Activated CD8-positive, alpha-beta memory T cell treated with anti-CD3 and anti-CD28 coated beads for 24 hours (primary cell): Measurements from ENCODE around the gene ZNF500.
"Not testable (repeated sequence)": the region's sequence is repeated elsewhere in the genome, so short reads cannot be mapped to it uniquely, and the experiment has no call there.

Experiments used
- DNase-seq: peaks from one replicate; pipeline ENCODE4 v3.0.0-alpha.2; 2020

ZNF500 gene

DNA sequence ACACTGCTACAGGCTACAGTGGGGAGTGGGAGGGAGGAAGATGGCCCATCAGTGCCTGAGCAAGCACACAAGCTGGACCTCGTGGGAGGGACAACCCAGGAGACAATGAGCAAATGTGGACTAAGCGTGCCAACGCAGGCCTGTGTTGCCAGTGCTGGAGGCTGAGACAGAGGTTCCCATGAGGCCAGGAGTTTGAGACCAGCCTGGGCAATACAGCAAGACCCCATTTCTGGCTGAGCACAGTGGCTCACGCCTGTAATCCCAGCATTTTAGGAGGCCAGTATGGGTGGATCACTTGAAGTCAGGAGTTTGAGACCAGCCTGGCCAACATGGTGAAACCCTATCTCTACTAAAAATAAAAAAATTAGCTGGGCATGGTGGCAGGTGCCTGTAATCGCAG is 28.6 kb downstream of the ZNF500 start:
- DNase-seq, result not testable (repeated sequence)

DNA sequence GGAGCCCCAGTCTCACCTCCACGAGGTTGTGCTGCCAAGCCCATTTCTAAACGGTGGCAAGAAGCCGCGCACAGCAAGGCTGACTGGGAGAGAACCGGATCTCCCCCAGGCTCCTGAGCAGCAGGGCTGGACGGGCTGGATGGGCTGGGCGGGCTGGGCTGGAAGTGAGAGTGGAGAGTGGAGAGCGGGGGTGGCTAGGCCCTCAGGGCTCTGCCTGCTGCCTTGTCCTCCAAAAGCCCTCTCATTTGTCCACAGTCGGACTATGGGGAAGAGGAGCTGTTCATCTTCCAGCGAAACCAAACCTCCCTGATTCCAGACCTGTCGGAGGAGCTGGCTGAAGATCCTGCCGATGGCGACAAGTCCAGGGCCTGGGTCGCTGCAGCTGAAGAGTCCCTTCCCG is 29.4 kb downstream of the ZNF500 start:
- no peak for DNase-seq

DNA sequence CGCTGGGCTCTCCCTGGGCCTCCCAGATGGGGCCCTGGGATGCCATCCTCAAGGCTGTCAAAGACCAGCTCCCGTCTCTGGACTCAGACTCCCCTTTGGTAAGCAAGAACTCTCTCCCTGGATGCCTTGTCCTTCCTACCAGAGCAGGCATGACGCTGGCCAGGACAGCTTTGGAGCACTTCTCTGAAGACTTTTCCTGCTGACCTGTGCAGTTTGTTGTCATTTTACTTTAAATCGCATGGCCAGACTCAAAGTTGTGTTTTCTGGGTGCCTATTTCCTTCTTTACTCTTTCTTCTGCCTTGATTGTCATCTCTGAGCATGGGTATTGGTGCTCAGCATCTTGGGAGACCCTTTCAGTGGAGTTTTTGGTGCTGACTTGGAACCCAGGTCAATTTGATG is 30.4 kb downstream of the ZNF500 start:
- no peak for DNase-seq

DNA sequence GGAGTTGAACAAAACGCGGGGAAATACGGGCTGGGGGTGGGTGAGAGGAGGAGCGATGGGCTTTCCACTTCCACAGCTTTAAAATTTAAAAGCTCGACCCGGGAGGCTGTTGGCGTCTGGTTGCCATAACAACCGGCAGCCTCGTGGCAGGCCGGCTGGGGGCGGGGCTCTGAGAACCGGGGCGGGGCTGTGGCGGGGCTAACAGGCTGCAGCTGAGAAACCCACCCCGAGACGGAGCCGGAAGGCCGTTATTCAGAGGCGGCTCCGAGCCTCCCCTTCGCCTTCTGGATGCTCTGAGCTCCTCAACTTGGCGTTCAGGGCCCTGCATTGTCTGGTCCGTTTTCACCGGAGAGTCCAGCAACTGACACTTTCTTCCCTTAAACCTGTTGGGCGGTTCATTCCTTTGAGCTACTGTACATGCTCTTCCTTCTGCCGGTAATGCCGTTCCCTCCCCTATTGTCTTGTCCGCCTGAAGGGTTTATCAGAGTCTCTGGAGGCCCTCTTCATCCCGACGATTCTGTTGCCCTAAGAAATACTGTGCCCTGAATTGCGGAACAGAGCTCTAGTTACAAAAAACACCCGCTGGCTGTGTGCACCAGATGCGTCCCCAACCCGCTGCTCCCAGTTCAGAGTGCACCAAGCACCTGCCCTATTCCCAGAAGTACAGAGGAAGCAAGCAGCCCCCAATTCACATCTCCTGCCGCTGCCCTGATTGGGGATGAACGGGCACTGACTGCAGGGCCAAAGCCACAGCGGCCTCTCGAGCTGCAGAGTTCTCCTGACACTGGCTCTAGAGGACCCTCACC is 32.0 kb downstream of the ZNF500 start:
- DNase-seq, result peak; percentile 96

DNA sequence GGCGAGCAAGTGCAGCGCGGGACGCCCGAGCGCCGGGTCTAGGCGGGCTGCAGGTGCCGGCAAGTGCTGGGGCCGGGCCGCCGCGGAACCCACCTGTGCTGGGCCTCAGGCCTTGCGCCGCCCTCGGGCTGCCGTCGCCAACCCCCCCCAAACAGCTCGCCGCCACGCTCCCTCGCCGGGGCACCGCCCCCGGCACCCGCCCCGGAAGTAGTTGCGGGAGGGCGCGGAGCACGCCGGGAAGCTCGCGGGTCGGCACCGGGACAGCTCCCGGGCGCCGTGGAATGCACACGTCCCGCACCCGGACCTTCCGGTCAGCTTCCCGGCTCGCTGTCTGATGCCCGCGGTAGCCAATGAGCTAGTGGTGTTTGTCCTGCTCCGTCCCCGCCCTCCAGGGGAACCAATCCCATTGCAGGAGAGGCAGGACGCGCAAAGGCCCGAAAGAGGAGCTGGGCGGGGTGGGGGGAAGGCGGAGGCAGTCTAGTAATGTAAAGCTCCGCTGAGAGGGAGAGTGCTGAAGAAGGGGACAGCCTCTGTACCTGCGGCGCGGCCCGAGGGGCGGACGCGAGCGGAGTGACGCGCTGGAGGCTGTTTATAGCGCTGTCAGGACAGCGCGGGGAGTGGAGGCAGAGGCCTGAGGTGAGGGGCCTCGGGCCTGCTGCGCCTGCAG is 32.8 kb downstream of the ZNF500 start, which contains the start of the genes ANKS3 and DNAAF8:
Gene ANKS3 (minus strand): TSS at position 209 of the 667 bp plus-strand sequence. CDS start 4,122 bp downstream, outside the sequence.
Gene DNAAF8 (plus strand): TSS at position 475 of the 667 bp plus-strand sequence. CDS start 1,978 bp downstream, outside the sequence.
- DNase-seq, result peak; percentile 92

DNA sequence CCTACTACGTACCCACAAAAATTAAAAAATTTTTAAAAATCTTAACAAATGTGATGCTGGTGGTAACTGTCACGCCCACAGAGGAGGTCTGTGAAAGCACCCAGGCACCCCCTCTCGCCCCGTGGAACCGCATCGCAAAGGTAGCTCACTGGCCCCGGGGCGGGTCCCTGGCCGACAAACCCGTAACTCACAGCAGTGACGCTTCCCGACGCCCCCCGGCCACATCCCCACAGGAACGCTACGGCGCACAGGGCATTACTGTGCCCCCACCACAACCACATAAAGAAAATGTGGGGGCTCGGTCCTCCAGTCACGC is 33.3 kb downstream of the ZNF500 start:
- DNase-seq, result no peak

DNA sequence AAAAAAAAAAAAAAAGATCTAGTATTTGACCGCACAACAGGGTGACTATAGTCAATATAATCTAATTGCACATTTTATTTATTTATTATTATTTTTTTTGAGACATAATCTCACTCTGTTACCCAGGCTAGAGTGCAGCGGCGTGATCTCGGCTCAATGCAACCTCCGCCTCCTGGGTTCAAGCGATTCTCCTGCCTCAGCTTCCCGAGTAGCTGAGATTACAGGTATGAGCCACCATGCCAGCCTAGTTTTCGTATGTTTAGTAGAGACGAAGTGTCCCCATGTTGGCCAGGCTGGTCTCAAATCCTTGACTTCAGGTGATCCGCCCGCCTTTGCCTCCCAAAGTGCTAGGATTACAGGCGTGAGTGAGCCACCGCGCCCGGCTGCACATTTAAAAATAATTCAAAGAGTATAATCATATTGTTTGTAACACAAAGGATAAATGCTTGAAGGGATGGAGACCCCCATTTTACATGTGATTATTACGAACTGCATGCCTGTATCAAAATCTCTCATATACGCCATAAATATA is 33.7 kb downstream of the ZNF500 start:
- DNase-seq, result no peak

DNA sequence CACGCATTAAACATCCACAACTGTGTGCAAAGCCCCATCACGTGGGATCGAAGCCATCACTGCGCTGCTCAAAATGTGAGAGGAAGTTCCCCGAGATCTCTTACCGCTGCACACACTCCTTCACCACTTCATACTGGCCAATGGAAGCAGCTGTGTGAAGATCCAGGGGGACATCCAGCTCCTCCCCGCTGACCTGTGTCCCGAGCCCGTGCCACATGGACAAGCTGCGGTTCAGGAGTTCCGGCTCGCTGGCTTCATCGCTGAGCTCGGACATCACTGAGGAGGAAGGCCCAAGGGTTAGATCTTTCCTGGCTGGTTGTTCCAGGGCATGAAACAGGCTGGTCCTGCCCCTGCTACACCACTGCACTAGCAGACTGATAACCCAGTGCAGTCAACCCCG is 37.1 kb downstream of the ZNF500 start:
- no peak for DNase-seq

DNA sequence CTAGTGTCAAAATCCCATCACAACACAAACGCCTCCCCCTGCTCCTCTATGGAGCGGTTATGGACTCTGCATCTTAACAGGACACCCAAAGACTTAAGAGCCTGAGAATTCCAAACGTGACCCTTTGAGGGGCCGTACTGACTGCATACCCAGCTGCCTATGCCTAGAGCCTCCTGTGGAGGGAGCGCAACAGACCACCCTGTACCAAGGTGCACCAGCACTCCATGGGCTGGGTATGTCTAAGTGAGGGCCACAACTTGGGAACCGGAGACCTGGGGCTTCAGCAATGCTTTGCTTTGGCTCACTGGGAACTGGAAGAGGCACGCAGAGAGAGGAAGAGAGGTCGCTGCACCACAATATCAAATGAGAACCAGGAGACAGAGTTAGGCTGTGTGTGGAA is 38.3 kb downstream of the ZNF500 start:
- DNase-seq, result no peak

DNA sequence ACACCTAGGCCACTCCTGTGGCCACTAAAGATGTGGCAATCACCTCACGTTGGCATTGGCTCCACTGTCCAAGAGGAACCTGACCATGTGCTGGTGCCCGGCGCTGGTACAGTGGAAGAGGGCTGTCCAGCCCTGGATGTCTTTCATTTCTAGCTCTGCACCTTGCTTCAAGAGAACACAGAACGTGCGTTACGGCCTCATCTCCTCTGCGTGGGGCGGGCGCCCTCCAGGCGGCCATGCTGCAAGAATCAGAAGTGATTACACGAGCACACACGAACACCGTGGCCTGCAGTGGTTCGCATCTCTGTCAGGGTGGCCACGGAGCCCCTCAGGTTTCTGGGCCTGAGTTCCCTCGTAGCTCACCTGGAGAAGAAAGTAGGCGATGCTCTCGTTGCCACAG is 40.3 kb downstream of the ZNF500 start:
- DNase-seq, result no peak

DNA sequence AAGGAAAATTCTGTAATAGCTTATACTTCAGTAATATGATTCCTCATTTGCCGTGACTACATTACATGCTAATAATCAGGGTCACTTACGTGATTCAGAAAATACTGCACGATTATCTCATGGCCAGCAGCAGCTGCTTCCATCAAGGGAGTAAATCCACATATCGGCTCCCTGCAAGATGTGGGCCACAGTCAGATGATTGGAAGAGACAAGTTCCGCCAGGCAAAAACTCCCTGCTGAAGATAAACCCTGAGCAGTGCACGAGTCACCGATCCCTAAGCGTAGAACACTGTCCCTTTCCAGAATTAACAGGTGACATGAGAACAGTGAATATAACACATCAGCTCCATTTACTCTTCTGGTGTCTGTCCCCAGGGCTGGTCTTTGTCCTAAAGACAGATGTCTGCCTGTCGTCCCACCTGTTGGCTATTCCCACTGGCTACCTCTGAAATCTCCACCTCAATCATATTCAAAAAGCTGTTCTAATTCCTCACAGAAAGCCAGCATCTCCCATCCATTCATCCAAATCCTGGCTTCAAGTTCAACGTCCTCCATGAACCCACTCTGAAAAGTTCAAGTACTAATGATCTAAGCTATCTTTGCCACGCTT is 42.2 kb downstream of the ZNF500 start:
- DNase-seq, result no peak

DNA sequence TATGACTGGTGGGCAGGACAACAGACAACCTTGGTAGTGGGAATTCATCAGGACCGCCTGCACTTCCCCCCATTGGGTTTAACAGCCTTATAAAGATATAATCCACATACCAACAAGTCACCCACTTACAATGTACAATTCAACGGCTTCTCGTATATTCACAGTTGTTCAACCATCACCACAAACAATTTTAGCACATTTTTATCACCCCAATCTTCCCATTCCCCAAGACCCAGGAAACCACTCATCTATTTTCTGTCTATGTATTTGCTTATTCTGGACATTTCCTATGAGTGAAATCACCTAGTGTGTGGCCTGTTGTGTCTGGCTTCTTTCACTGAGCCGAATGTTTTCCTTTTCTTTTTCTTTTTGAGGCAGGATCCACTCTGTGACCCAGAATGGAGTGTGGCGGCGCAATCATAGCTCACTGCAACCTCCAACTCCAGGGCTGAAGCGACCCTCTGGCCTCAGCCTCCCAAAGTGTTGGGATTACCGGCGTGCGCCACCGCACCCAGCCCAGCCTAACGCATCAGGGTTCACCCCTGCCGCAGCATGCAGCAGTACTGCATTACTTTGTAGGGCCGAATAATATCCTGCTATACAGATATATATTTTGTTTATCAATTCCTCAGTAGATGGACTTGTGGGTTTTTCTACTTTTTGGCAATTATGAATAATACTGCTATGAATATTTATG is 43.7 kb downstream of the ZNF500 start:
- no peak for DNase-seq

DNA sequence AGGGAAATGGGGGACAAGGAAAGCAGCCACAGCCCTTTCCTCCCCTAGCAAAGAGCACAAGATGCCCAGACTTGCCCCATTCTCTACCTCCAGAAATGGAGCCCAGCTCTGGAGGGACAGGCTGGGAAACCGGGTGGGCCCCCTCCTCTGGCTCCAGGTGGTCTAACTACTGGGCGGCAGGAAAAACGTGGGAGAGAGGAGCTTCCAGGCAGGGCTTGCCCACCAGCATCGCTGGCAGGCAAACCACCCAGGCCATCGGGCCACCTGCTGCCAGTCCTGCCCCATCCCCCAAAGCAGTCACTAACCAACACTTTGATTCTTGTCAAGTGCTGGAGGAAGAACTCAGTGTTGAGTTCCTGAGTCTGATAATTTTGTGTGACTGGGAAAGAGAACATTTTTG is 48.5 kb downstream of the ZNF500 start:
- DNase-seq, result no peak

DNA sequence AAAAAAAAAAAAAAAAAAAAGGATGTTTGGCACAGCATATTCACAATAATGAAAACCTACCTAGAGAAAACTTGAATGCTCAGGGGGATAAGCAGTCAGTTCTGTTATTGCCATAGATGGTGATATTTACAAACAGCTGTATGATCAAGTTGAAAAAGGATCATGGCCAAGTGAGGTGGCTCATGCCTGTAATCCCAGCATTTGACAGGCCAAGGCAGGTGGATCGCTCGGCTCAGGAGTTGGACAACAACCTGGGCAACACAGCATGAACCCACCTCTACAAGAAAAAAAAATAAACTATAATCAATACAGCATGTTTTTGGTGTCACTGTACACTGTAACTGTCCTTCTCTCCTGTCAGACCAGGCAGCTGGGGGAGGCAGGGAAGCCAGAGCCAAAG is 52.0 kb downstream of the ZNF500 start:
- no peak for DNase-seq

DNA sequence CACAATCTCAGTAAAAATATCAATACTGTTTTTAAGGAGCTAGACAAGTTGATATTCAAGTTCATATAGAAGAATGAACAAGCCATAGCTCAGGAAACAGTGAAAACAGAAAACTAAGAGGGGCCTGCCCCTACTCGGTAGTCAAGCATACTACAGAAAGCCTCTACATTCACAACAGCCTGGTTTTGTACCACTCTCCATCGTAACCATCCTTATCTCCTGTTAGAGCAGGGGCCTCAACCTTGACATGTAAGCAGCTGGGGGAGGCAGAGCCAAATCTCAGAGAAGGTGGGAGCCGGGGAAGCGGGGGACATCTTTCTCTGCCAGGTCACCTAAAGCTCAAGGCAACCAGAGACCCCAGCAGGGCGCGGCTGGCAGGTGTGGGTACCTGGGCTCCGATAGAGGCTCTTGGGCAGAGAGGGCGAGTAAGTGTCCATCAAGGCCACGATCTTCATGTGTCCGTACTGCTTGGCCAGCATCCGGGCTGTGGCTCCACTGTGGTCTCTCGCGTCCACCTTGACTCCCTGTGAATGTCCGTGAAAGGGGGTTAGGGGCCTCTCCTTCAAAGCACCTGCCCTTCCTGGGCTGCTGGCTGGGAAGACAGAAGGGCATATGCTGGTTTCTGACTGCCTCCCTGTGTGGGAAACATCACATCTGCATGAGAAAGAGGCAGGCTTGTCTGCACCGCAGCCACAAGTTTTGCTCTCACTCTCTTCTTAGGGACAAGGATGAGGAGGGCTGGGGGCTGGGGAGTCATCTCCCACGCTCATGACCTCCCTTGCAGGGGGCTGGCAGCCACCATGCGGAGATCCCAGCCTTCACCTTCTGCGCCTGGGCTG is 53.1 kb downstream of the ZNF500 start:
- DNase-seq, result no peak

DNA sequence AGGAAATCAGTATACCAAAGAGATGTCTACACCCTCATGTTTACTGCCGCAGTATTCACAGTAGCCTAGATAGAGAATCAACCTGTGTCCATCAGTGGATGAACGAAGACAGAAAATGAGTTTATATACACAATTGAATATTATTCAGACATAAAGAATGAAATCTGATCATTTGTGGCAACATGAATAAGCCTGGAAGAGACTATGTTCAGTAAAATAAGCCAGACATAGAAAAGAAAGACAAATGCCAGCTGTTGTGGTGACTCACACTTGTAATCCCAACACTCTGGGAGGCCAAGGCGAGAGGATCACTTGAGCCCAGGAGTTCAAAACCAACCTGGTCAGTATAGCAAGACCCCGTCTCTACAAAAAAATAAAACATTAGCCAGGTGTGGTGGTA is 57.5 kb downstream of the ZNF500 start:
- no peak for DNase-seq

DNA sequence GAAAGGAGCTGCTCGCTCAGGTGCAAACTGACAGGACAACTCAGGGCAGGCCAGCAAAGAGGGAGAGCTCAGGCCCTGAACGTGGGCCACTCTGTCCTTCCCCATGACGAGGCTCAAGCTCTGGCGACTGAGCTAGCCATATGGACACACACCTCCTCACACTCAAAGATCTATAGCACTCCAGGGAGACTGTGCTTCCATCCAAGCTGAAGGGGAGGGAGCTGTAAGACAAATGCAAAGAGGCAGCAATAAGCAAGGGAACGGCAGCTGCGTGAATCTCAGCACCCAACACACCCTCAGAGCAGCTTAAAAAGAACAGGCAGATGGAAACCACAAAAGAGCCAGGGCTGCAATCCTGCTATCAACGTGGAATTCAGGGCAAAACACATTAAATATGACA is 60.1 kb downstream of the ZNF500 start:
- DNase-seq, result no peak

DNA sequence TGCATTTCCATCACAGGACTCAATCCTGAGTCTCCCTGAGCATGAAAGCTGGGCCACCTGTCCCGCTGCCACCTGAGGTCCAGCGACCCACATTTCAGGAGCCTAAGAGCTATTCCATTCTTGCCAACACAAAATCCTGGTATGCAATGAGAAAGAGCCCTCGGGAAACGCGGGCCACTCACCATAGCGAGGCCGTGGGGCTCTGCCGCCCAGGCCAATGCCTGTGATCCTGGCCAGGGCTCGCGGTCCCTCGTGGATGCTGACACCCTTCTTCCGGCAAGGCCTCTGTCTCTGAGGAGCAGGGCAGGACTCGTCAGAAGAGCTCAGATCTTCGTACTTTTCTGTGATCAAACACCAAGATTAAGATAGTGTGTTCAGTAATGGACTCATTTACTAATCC is 62.0 kb downstream of the ZNF500 start:
- DNase-seq, result no peak

DNA sequence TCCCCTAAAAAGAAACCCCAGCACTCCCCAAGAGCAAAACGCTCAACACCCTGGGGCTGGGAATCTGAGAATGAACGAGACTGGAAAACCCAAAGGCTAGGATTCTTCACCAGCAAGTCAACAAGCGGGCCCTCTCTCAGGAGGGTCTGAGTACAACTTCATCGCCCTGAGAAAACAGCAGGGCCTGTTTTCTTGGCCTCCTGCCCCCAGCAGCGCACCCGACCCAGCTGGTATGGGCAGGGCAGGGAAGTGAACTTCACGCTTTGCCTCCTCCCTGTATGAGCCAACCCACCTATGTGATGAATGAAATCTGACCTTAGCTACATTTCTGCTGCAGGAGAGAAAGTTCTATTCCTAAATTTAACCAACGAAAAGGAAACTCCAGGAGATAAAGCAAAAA is 62.5 kb downstream of the ZNF500 start:
- no peak for DNase-seq

DNA sequence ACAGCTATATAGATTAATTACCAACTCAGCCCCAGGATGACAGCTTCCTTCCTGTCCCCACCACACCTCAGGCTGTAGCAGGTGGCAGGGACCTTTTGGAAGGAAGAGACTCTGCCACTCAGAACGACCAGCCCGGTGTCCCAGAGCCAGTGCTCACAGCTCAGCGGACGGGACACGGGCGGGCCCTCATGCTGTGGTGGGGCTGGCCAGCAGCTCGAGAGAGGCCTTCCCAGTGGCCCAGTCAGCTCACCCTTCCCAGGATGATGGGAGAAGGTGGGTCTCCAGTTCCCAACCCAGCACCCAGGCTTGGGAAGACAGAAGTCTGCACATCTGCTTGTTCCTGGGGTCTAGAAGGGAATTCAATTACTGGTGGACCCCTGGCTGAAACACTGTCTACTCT is 63.1 kb downstream of the ZNF500 start:
- no peak for DNase-seq

DNA sequence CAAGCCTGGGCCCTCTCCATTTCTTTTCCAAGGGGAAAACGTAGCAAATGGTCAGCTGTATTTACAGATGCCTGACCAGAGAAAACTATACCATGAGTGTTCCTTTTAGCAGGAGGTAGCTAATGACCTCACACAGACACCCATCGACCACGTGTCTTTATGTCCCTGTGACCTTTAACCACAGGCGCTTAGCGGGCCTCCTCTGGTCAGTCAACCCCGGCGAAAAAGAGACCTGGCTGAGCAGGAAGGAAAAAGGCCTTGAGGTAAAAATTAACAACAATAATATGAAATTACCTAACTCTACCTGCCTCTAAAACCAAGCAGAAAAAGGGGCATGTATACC is 64.5 kb downstream of the ZNF500 start:
- no peak for DNase-seq

DNA sequence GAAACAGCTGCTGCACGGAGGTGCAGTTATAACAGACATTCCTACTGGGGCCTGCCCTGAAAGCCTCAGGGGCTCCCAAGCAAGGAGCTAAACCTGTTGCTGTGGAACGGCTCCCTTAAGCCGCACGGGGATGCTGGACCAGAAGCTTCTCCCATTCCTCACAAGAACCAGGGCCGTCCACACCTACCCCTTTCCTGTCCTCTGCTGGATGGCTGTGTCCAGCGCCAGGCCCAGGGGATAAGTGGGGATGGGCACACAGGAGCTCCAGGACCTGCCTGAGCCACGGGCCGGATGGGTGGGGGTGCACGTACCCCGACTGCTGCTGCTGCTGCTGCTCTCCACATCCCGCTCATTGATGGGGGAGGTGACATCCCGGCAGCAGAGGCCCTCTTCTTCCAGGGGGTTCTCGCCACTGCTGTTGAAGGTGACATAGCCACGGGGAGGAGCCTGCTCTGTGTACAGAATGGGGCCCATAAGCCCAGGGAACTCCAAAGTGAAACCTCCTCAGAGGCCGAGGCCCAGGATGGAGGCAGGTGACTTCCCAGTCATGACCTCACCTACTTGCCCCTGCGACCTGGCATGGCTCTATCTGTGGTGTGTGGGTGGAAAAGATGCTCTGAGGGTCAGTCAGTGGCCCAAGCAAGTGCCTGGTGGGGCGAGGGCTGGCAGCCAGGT is 65.0 kb downstream of the ZNF500 start:
- no peak for DNase-seq
